Smooth muscle cell (in vitro differentiated cells): ENCODE data around the gene ACTR1B. TPM values are rescaled to one million over a fixed set of nuclear protein-coding genes. Genes with fewer than 3 reads are reported as not detected.

Experiments used
- polyA plus RNA-seq: library from polyadenylated mRNA; unstranded; fragments of >200 nt; fragmentation: Nextera tagmentation; extraction: Ambion mirVana; gene quantifications from 2 replicates; pipeline ENCODE4 v1.2.1, GENCODE V29; 2016
- small RNA-seq: library from RNA; depleted of rRNA; stranded (forward); fragments of <200 nt; gene quantifications from one replicate; pipeline ENCODE3, GENCODE V24; 2014
- total RNA-seq: library from RNA; depleted of rRNA; stranded (reverse); fragments of >200 nt; gene quantifications from 2 replicates; pipeline ENCODE4 v1.2.3, GENCODE V29; 2014

ACTR1B gene
- total and polyA plus RNA-seq, 2 experiments from 2014 or later, result 20.8 to 43.7 TPM

Small RNA genes lying within 50 kb of the gene (small RNA-seq; reads per million reads assigned to genes)
- gene RNU4-8P, result not detected

Other genes starting within 250 kb of the ACTR1B start
- gene ANKRD36B, start 74.2 kb downstream of the ACTR1B start, total RNA-seq, result 16.9 and 41.1 TPM in 2 replicates
- gene ANKRD36B, start 74.2 kb downstream of the ACTR1B start, polyA plus RNA-seq, result 13.9 and 27.4 TPM in 2 replicates
- 332 and 402 TPM in 2 replicates for gene COX5B, start 18.0 kb downstream of the ACTR1B start, total RNA-seq
- 404 and 454 TPM in 2 replicates for gene COX5B, start 18.0 kb downstream of the ACTR1B start, polyA plus RNA-seq
- 7.2 and 7.5 TPM in 2 replicates for gene C2orf92, start 5.7 kb upstream of the ACTR1B start, total RNA-seq
- 1.0 and 3.3 TPM in 2 replicates for gene C2orf92, start 5.7 kb upstream of the ACTR1B start, polyA plus RNA-seq
- gene ZAP70, start 49.5 kb upstream of the ACTR1B start, total RNA-seq, result 0.40 TPM in 1 of 2 replicates, not detected in the other
- gene ZAP70, start 49.5 kb upstream of the ACTR1B start, polyA plus RNA-seq, result 0.24 and 0.31 TPM in 2 replicates